SK-N-SH (cell line): ENCODE measurements around the gene HK3. TPM values are rescaled to one million over a fixed set of nuclear protein-coding genes. Genes with fewer than 3 reads are reported as not detected.

ENCODE experiments used
- CTCF ChIA-PET: fragments of 300-600, 350-600 bp; formaldehyde crosslinking; extraction: SDS; loops from one replicate; lab custom pipeline; 2021; lab: Yijun Ruan, JAX
- POLR2A ChIA-PET: fragments of 350-600 bp; sonication (Branson Sonifier 250); formaldehyde crosslinking; extraction: SDS; loops from one replicate; lab custom pipeline; 2020; ENCODE audit warnings: antibody characterized with exemption, inconsistent platforms; lab: Yijun Ruan, JAX
- DNase-seq: peaks from one replicate; pipeline ENCODE4 v3.0.0; 2012
- H2AFZ ChIP-seq: fragments of 200-600 bp; sonication (generic); 2 replicates; pipeline ENCODE4 v1.8.1; 2016; ENCODE audit warnings: antibody characterized with exemption, mild to moderate bottlenecking, low read depth
- H3F3A ChIP-seq: fragments of 200-600 bp; sonication (generic); replicated peaks from 2 replicates; pipeline ENCODE3; 2016; ENCODE audit warnings: antibody characterized with exemption, mild to moderate bottlenecking; ENCODE audit not compliant: insufficient read depth
- H3K27ac ChIP-seq, 2 experiments: fragments of 200-500 bp in 1 of 2; fragments of 200-600 bp in 1 of 2; sonication (Bioruptor generic) in 1 of 2; sonication (generic), shearing (Covaris generic) in 1 of 2; 2 replicates each; pipeline versions ENCODE4 v1.5.1 to v1.6.1; 2014 to 2016; ENCODE audit warnings: low read depth in 2 of 2, inconsistent platforms in 1 of 2, low read length in 1 of 2, mild to moderate bottlenecking in 1 of 2, mixed read lengths in 1 of 2
- H3K27me3 ChIP-seq: fragments of 200-600 bp; sonication (generic), shearing (Covaris generic); 2 replicates; pipeline ENCODE4 v1.6.1; 2016; ENCODE audit warnings: mixed run types; ENCODE audit not compliant: insufficient read depth
- H3K36me3 ChIP-seq, 2 experiments: fragments of 200-500 bp in 1 of 2; fragments of 200-600 bp in 1 of 2; sonication (Bioruptor generic) in 1 of 2; sonication (generic) in 1 of 2; replicated peaks in 1 of 2; 2 replicates each; pipeline versions ENCODE3 to v1.5.1; 2014 to 2016; ENCODE audit warnings: low read length in 1 of 2, mild to moderate bottlenecking in 1 of 2; ENCODE audit not compliant: insufficient read depth in 2 of 2, control insufficient read depth in 1 of 2
- H3K4me1 ChIP-seq, 2 experiments: fragments of 200-500 bp in 1 of 2; fragments of 200-600 bp in 1 of 2; sonication (Bioruptor generic) in 1 of 2; sonication (generic), shearing (Covaris generic) in 1 of 2; 2 replicates each; pipeline versions ENCODE4 v1.5.1 to v1.6.1; 2014 to 2016; ENCODE audit warnings: low read depth in 1 of 2, low read length in 1 of 2, mixed run types in 1 of 2; ENCODE audit not compliant: insufficient read depth in 2 of 2, control insufficient read depth in 1 of 2
- H3K4me2 ChIP-seq: fragments of 200-600 bp; sonication (generic), shearing (Covaris generic); 2 replicates; pipeline ENCODE4 v1.6.1; 2017; ENCODE audit warnings: mixed run types
- H3K4me3 ChIP-seq, 2 experiments: fragments of 200-500 bp in 1 of 2; fragments of 200-600 bp in 1 of 2; sonication (Bioruptor generic) in 1 of 2; sonication (generic), shearing (Covaris generic) in 1 of 2; 2 replicates each; pipeline versions ENCODE4 v1.5.1 to v1.8.1; 2014 to 2016; ENCODE audit warnings: low read depth in 2 of 2, inconsistent platforms in 1 of 2, low read length in 1 of 2, mild to moderate bottlenecking in 1 of 2, mixed read lengths in 1 of 2, moderate library complexity in 1 of 2
- H3K79me2 ChIP-seq: fragments of 200-600 bp; sonication (generic); 2 replicates; pipeline ENCODE4 v1.8.1; 2017; ENCODE audit warnings: mild to moderate bottlenecking; ENCODE audit not compliant: insufficient read depth
- H3K9ac ChIP-seq: fragments of 200-600 bp; sonication (generic); 2 replicates; pipeline ENCODE4 v1.6.1; 2017; ENCODE audit warnings: mixed run types
- H3K9me2 ChIP-seq: fragments of 200-600 bp; sonication (generic); 2 replicates; pipeline ENCODE4 v1.6.1; 2017; ENCODE audit warnings: mixed run types
- H3K9me3 ChIP-seq: fragments of 200-600 bp; sonication (generic); 2 replicates; pipeline ENCODE4 v1.6.1; 2017; ENCODE audit warnings: mixed run types, mild to moderate bottlenecking, moderate library complexity
- H4K20me1 ChIP-seq: fragments of 200-600 bp; sonication (generic); 2 replicates; pipeline ENCODE4 v1.6.1; 2017; ENCODE audit warnings: mild to moderate bottlenecking, mixed run types; ENCODE audit not compliant: insufficient read depth
- CHD2 ChIP-seq: fragments of 150-350 bp; IDR thresholded peaks from 2 replicates; pipeline ENCODE4 v1.6.1; 2018; ENCODE audit warnings: low read length; ENCODE audit not compliant: partially characterized antibody
- CTCF ChIP-seq: fragments of 200-600 bp; sonication (generic); IDR thresholded peaks from 2 replicates; pipeline ENCODE4 v1.6.1; 2017; ENCODE audit warnings: antibody characterized with exemption, mild to moderate bottlenecking, moderate library complexity
- EP300 ChIP-seq, 2 experiments: IDR thresholded peaks; 2 replicates each; pipeline versions ENCODE4 v1.4.0 to v1.6.1; 2012; ENCODE audit warnings: borderline replicate concordance in 1 of 2, low read depth in 1 of 2, low read length in 1 of 2
- FOSL2 ChIP-seq: IDR thresholded peaks from 2 replicates; pipeline ENCODE4 v1.4.0; 2012; ENCODE audit warnings: low read depth, mild to moderate bottlenecking, moderate library complexity, borderline replicate concordance
- FOXJ3 ChIP-seq: sonication (generic); formaldehyde crosslinking; IDR thresholded peaks from 2 replicates; pipeline ENCODE4 v1.5.1; 2020; ENCODE audit warnings: mild to moderate bottlenecking, missing genetic modification reagents
- GABPA ChIP-seq: IDR thresholded peaks from 2 replicates; pipeline ENCODE4 v1.4.0; 2012; ENCODE audit warnings: low read depth, mild to moderate bottlenecking
- IRF3 ChIP-seq: fragments of 150-350 bp; IDR thresholded peaks from 2 replicates; pipeline ENCODE4 v1.6.1; 2016; ENCODE audit warnings: mild to moderate bottlenecking, low read depth, low read length
- JUND ChIP-seq: IDR thresholded peaks from 2 replicates; pipeline ENCODE4 v1.4.0; 2012
- MAX ChIP-seq: IDR thresholded peaks from 2 replicates; pipeline ENCODE4 v1.4.0; 2012; ENCODE audit warnings: low read depth
- NRF1 ChIP-seq: IDR thresholded peaks from 2 replicates; pipeline ENCODE4 v1.6.1; 2012; ENCODE audit warnings: low read depth, mild to moderate bottlenecking, low read length
- POLR2AphosphoS5 ChIP-seq: IDR thresholded peaks from 2 replicates; pipeline ENCODE4 v1.6.1; 2012; ENCODE audit warnings: low read depth, low read length
- RAD21 ChIP-seq: IDR thresholded peaks from 2 replicates; pipeline ENCODE4 v1.6.1; 2012; ENCODE audit warnings: mild to moderate bottlenecking, low read length
- RFX5 ChIP-seq: IDR thresholded peaks from 2 replicates; pipeline ENCODE4 v1.6.1; 2012; ENCODE audit warnings: mild to moderate bottlenecking, improper control_type of control experiment, low read length
- RXRA ChIP-seq: IDR thresholded peaks from 2 replicates; pipeline ENCODE4 v1.4.0; 2012; ENCODE audit warnings: low read depth, mild to moderate bottlenecking, borderline replicate concordance
- SIN3A ChIP-seq: IDR thresholded peaks from 2 replicates; pipeline ENCODE4 v1.6.1; 2012; ENCODE audit warnings: low read depth, mild to moderate bottlenecking, low read length, moderate library complexity, borderline replicate concordance
- ZBTB33 ChIP-seq: IDR thresholded peaks from 2 replicates; pipeline ENCODE4 v1.4.0; 2012; ENCODE audit warnings: low read depth, borderline replicate concordance
- WGBS: methylation state at CpG from one replicate; pipeline ENCODE4 v1.1.6; 2017; ENCODE audit warnings: low lambda C conversion rate; 5-methylcytosine and 5-hydroxymethylcytosine counted together
- polyA plus RNA-seq, 3 experiments: library from polyadenylated mRNA; depleted of rRNA; stranded (reverse); fragments of >200 nt; gene quantifications; 2 replicates each; pipeline ENCODE4 v1.2.3, GENCODE V29; 2012

The HK3 gene
- polyA plus RNA-seq, 1 of the 3 experiments (the other 2 are of a cell fraction) = 0.02 TPM

- 94% methylated on average over 3 of the region's 3 CpGs for WGBS
- Histone ChIP-seq H4K20me1 (no peaks in the 10 kb centered on the region), H3F3A (no peaks in the 10 kb centered on the region), H3K36me3 (peaks cover 59 to 77% of the 10 kb centered on the region in 2 experiments), H3K4me2 (no peak overlapping the region), H3K4me1 (no peaks in the 10 kb centered on the region; a peak in 1 of 4 replicates), H3K4me3 (no peak overlapping the region), H2AFZ (no peak overlapping the region), H3K27ac (no peak overlapping the region), H3K9me2 (no peaks in the 10 kb centered on the region), H3K79me2 (no peaks in the 10 kb centered on the region), H3K9me3 (no peaks in the 10 kb centered on the region), H3K9ac (no peak overlapping the region), H3K27me3 (no peaks in the 10 kb centered on the region)
- TF ChIP-seq JUND (no peak), POLR2AphosphoS5 (no peak), RAD21 (no peak), EP300 (IDR thresholded peaks at IDR 0.05; ENCODE audit: borderline replicate concordance in 1 of 2, low read depth in 1 of 2, low read length in 1 of 2) (no peak)
- ChIA-PET CTCF (interaction anchor here (1.3 kb wide), 1 partner anchor 52 kb away, joined by 4 read pairs; no protein-coding TSS in a partner anchor), POLR2A (no interaction called here)
- DNase-seq = no peak
These were observed 7.7 kb upstream of the HK3 start for GRCh38 chr5:176906796-176907195.

GRCh38 chr5:176906126-176906525, 7.0 kb upstream of the HK3 start:
- TF ChIP-seq POLR2AphosphoS5 (no peak), RFX5 (no peak), SIN3A (no peak), JUND (no peak), FOXJ3 (no peak)
- Histone ChIP-seq H4K20me1 (no peaks in the 10 kb centered on the region), H3K4me3 (no peak overlapping the region), H3K36me3 (peaks cover 59 to 80% of the 10 kb centered on the region in 2 experiments), H2AFZ (no peak overlapping the region), H3K79me2 (no peaks in the 10 kb centered on the region), H3K9ac (no peak overlapping the region), H3K27ac (no peak overlapping the region), H3K4me1 (no peaks in the 10 kb centered on the region; a peak in 1 of 4 replicates), H3K9me3 (no peaks in the 10 kb centered on the region), H3K4me2 (no peak overlapping the region), H3F3A (no peaks in the 10 kb centered on the region), H3K27me3 (no peaks in the 10 kb centered on the region), H3K9me2 (no peaks in the 10 kb centered on the region)
- ChIA-PET CTCF (interaction anchor here (1.3 kb wide), 1 partner anchor 53 kb away, joined by 4 read pairs; no protein-coding TSS in a partner anchor), POLR2A (no interaction called here)
- 100% methylated on average over 1 of the region's 1 CpG for WGBS
- DNase-seq = no peak

- no peak overlapping the region for H3K9ac ChIP-seq
- H3K27ac ChIP-seq = no peak overlapping the region
- no peak for DNase-seq
- ChIA-PET POLR2A (no interaction called here), CTCF (no interaction called here)
- no peaks in the 10 kb centered on the region for H3F3A ChIP-seq
- H3K9me3 ChIP-seq = no peaks in the 10 kb centered on the region
- no peaks in the 10 kb centered on the region for H4K20me1 ChIP-seq
- H3K79me2 ChIP-seq = no peaks in the 10 kb centered on the region
- no peak overlapping the region for H3K4me3 ChIP-seq
- H2AFZ ChIP-seq = no peak overlapping the region
- H3K4me1 ChIP-seq = peaks cover 0 to 10% of the 10 kb centered on the region in 2 experiments; a peak in 1 of 4 replicates
- no peaks in the 10 kb centered on the region for H3K9me2 ChIP-seq
- H3K4me2 ChIP-seq = no peak overlapping the region
- H3K27me3 ChIP-seq = no peaks in the 10 kb centered on the region
- WGBS = 91% methylated on average over 3 of the region's 3 CpGs
- H3K36me3 ChIP-seq = peaks cover 59 to 81% of the 10 kb centered on the region in 2 experiments
- no peak for TF ChIP-seq NRF1
- TF ChIP-seq GABPA = no peak
- no peak for TF ChIP-seq MAX
- no peak for TF ChIP-seq CTCF
- no peak for TF ChIP-seq CHD2
- no peak for TF ChIP-seq IRF3
- no peak for TF ChIP-seq RXRA
- TF ChIP-seq POLR2AphosphoS5 = no peak
- no peak for TF ChIP-seq FOSL2
- no peak for TF ChIP-seq ZBTB33
- no peak for TF ChIP-seq EP300 (IDR thresholded peaks at IDR 0.05; ENCODE audit: borderline replicate concordance in 1 of 2, low read depth in 1 of 2, low read length in 1 of 2)
These were observed 5.1 kb upstream of the HK3 start for GRCh38 chr5:176904276-176904675.
